K562 (cell line): Measurements from ENCODE around the gene RNF19B. TPM values are rescaled to one million over a fixed set of nuclear protein-coding genes. Genes with fewer than 3 reads are reported as not detected.

Experiments
- BRCA1 ChIP-seq, 2 experiments: fragments of 450-650 bp in 1 of 2; sonication (generic) in 1 of 2; formaldehyde crosslinking in 1 of 2; IDR thresholded peaks; 2 replicates each; pipeline versions ENCODE4 v1.5.0 to v1.6.1; 2017 to 2020; ENCODE audit warnings: mild to moderate bottlenecking in 1 of 2, missing genetic modification reagents in 1 of 2
- CBX3 ChIP-seq, 2 experiments: IDR thresholded peaks; 1 replicate in 1 of 2; 2 replicates in 1 of 2; pipeline ENCODE4 v1.6.1; 2012; ENCODE audit warnings: inconsistent platforms in 2 of 2, low read length in 2 of 2, borderline replicate concordance in 1 of 2, control low read depth in 1 of 2
- DACH1 ChIP-seq: fragments of 450-650 bp; IDR thresholded peaks from 2 replicates; pipeline ENCODE4 v1.6.1; 2018; ENCODE audit not compliant: partially characterized antibody
- EP400 ChIP-seq: fragments of 450-650 bp; IDR thresholded peaks from 2 replicates; pipeline ENCODE4 v1.6.1; 2017; ENCODE audit warnings: antibody characterized with exemption, mild to moderate bottlenecking, moderate library complexity
- HDAC2 ChIP-seq: fragments of 450-650 bp; IDR thresholded peaks from 2 replicates; pipeline ENCODE4 v1.6.1; 2016; ENCODE audit warnings: mild to moderate bottlenecking
- HOXB6 ChIP-seq: fragments of 250-450 bp; sonication (Bioruptor Pico); IDR thresholded peaks from 2 replicates; pipeline ENCODE4 v1.5.1; 2022; ENCODE audit warnings: mild to moderate bottlenecking, borderline replicate concordance
- MNT ChIP-seq, 2 experiments: fragments of 450-650 bp; conservative IDR thresholded peaks; 2 replicates each; pipeline ENCODE4 v1.6.1; 2017; ENCODE audit warnings: mild to moderate bottlenecking in 2 of 2, moderate library complexity in 2 of 2
- MYNN ChIP-seq, 2 experiments: sonication (generic); formaldehyde crosslinking in 1 of 2; IDR thresholded peaks; 2 replicates each; pipeline versions ENCODE4 v1.5.0 to v1.6.1; 2016 to 2020; ENCODE audit warnings: antibody characterized with exemption in 1 of 2, missing genetic modification reagents in 1 of 2
- NUFIP1 ChIP-seq: fragments of 450-650 bp; IDR thresholded peaks from 2 replicates; pipeline ENCODE4 v1.6.1; 2018; ENCODE audit not compliant: partially characterized antibody
- SLC30A9 ChIP-seq: fragments of 250-450 bp; sonication (Bioruptor Pico); IDR thresholded peaks from 2 replicates; pipeline ENCODE4 v1.8.0; 2022; ENCODE audit warnings: mild to moderate bottlenecking, moderate library complexity
- ZBTB34 ChIP-seq: fragments of 250-450 bp; sonication (Bioruptor Pico); IDR thresholded peaks from 2 replicates; pipeline ENCODE4 v1.8.0; 2021; ENCODE audit warnings: mild to moderate bottlenecking, moderate library complexity
- ZBTB43 ChIP-seq: sonication (generic); formaldehyde crosslinking; IDR thresholded peaks from 2 replicates; pipeline ENCODE4 v1.8.0; 2023; ENCODE audit warnings: mild to moderate bottlenecking, missing genetic modification reagents
- ZBTB49 ChIP-seq: sonication (generic); formaldehyde crosslinking; IDR thresholded peaks from 2 replicates; pipeline ENCODE4 v1.8.0; 2022; ENCODE audit warnings: missing genetic modification reagents, mild to moderate bottlenecking, borderline replicate concordance
- ZBTB7A ChIP-seq: IDR thresholded peaks from 2 replicates; pipeline ENCODE4 v1.6.1; 2011; ENCODE audit warnings: low read depth, mild to moderate bottlenecking, low read length, moderate library complexity, borderline replicate concordance; ENCODE audit not compliant: control insufficient read depth
- ZNF24 ChIP-seq: fragments of 450-650 bp; IDR thresholded peaks from 2 replicates; pipeline ENCODE4 v1.6.1; 2016
- ZNF766 ChIP-seq: fragments of 200-800 bp; sonication (Bioruptor generic); conservative IDR thresholded peaks from 2 replicates; pipeline ENCODE4 v1.6.1; 2016; ENCODE audit warnings: missing genetic modification characterization, missing compliant biosample characterization
- polyA plus RNA-seq, 8 experiments: library from polyadenylated mRNA; depleted of rRNA in 4 of 8; stranded (reverse) in 5 of 8; unstranded in 3 of 8; fragments of >200 nt; fragmentation: Nextera tagmentation in 2 of 8; fragmentation: Illumina TruSeq in 1 of 8; extraction: Ambion mirVana in 2 of 8; extraction: Trizol in 1 of 8; gene quantifications; 2 replicates each; pipeline versions ENCODE4 v1.2.1 to v1.2.3, GENCODE V29; 2011 to 2014; ENCODE audit warnings: inconsistent platforms in 1 of 8, missing spikeins in 1 of 8
- total RNA-seq, 7 experiments: library from RNA; depleted of rRNA in 6 of 7; stranded (reverse); fragments of >200 nt in 6 of 7; fragmentation: Illumina TruSeq in 2 of 7; extraction: Trizol in 2 of 7; gene quantifications; 2 replicates each; pipeline versions ENCODE4 v1.2.1 to v1.2.3, GENCODE V29; 2011 to 2021; ENCODE audit warnings: low replicate concordance in 1 of 7

Gene RNF19B
- total and polyA plus RNA-seq, 9 of the 15 experiments (the other 6 are each of a cell fraction or from before 2014, with no cell fraction given): 2.6 to 14.9 (median 10.1) TPM

- TF ChIP-seq MNT (conservative IDR thresholded peaks at IDR 0.05) (peak in 1 of 2 experiments; percentile 68; a peak in 2 of 4 replicates), ZBTB7A (no peak), ZNF24 (no peak), HOXB6 (CRISPR knock-in tag) (no peak), HDAC2 (peak; percentile 93), SLC30A9 (no peak), BRCA1 (IDR thresholded peaks at IDR 0.05) (no peak), BRCA1 (CRISPR knock-in tag; IDR thresholded peaks at IDR 0.05) (no peak), MYNN (IDR thresholded peaks at IDR 0.05) (peak; percentile 81), MYNN (CRISPR knock-in tag; IDR thresholded peaks at IDR 0.05) (no peak), ZBTB43 (CRISPR knock-in tag) (no peak), NUFIP1 (no peak), ZBTB34 (CRISPR knock-in tag) (no peak), DACH1 (peak; percentile 41), ZNF766 (CRISPR knock-in tag) (peak; percentile 78; the same call in 1 of the 2 replicates), CBX3 (IDR thresholded peaks at IDR 0.05; ENCODE audit: borderline replicate concordance in 1 of 2, low read length in 2 of 2) (peak in 1 of 2 experiments; percentile 84; a peak in 2 of 3 replicates), EP400 (0 out of 2 replicates have a peak, but pooled peaks have one; percentile 25), ZBTB49 (no peak)
These were observed 45.0 kb upstream of the RNF19B start (continued) for GRCh38 chr1:33009561-33009960.
